Dermis microvascular lymphatic vessel endothelial cell (primary cell): ENCODE measurements around the gene CCZ1. TPM values are rescaled to one million over a fixed set of nuclear protein-coding genes. Genes with fewer than 3 reads are reported as not detected.
A peak's percentile ranks its signal among the peaks of the same experiment; 100 is the strongest.
"Not testable (repeated sequence)": the region's sequence is repeated elsewhere in the genome, so short reads cannot be mapped to it uniquely, and the experiment has no call there.

Experiments
- DNase-seq, 2 donors: peaks; one replicate each; pipeline versions ENCODE4 v3.0.0 to v3.0.0-alpha.2; 2010; ENCODE audit warnings: low read depth in 2 of 2
- total RNA-seq: library from RNA; depleted of rRNA; stranded (reverse); fragments of >200 nt; gene quantifications from 2 replicates; pipeline ENCODE4 v1.2.1, GENCODE V29; 2014

CCZ1 gene
- total RNA-seq, 1 donor from 2014 or later = 70.9 TPM

DNA sequence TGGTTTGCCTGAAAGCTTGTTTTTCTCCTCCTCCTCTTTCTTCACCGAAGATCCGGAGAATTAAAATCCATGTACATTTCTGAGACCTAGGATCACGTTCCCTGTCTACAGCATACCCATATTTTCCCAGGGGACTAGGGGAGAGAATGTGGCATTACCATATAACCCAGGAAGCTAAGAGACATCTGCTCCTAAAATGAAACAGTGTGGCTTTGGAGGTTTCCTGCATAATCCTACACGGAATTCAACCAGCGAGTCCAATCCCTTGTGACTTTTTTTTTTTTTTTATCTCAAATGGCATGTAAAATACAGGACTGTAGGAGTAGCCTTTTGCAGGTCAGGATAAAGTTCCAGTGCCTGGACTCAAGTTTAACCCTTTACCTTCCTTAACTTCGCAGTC lies 10.3 kb downstream of the CCZ1 start:
- not testable (repeated sequence) for DNase-seq

DNA sequence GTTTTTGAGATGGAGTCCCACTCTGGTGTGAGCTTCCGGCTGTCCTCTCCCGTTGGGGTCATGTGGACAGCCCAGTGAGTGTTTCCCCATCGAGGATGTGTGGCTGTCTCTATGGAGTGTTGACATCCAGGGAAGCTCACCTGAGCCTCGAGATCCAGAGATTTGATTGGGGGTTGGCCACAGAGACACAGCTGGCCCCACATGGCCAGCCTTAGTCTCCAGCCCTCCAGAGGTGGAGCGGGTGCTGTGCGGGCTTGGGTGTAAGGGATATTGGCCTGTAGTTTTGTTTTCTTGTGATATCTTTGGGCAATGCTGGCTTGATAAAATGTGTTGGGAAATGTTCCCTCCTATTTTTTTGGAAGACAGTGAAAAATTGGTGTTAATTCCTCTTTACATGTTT lies 18.0 kb downstream of the CCZ1 start:
- not testable (repeated sequence) for DNase-seq

DNA sequence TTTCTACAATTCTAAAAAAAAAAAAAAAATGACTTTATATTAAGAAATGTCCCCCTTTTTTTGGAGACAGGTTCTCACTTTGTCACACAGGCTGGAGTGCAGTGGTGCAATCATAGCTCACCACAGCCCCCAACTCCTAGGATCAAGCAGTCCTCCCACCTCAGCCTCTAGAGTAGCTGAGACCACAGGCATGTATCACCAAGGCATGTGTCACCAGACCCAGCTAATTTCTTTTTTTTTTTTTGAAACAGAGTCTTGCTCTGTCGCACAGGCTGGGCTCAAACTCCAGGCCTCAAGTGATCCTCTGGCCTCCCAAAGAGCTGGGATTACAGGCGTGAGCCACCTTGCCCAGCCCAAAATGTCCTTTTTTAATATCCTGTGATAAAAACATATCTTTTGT lies 25.6 kb downstream of the CCZ1 start:
- not testable (repeated sequence) for DNase-seq

DNA sequence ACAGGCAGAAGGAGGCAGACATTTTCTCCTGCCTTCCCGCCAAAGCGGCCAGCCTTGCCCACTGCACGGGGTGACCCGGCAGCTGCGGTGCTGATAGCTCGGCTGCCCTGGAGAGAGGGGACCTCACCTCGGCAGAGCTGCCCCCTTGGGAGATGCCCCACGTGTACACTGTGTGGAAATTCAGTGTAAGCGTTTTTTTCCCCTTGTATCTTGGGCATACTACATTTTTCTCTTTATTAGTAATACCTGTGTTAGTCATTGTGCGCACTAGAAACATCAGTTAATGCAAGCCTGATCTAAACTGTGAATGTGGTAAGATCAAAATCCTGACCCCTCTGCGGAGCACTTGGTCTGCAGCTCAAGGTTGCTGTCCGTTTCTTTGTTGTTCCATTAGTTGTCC lies 26.1 kb downstream of the CCZ1 start:
- not testable (repeated sequence) for DNase-seq

DNA sequence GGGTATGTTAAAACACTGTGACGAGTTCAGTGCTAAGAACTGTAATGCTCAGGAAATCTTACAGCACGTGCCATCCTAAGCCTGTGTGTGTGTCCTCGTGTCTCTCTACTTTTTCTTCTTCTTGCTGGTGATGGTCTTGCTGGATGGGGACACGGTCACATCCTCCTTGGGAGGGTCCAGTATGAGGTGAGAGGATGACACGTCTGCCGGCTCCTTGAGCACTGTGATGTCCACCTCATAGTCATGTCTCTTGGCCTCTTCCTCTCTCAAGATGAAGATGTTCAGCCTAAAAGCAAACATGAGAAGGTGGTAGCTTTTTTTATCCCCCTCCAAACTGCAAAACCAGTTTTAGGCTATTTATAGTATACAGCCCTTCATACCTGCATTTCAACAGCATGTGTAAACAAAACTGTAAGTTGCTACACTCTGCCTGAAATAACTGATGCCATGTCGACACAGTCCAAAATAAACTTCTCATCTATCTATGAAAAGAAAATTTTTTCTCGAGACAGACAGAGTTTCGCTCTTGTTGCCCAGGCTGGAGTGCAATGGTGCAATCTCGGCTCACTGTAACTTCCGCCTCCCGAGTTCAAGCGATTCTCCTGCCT lies 27.8 kb downstream of the CCZ1 start:
- DNase-seq = not testable (repeated sequence)

DNA sequence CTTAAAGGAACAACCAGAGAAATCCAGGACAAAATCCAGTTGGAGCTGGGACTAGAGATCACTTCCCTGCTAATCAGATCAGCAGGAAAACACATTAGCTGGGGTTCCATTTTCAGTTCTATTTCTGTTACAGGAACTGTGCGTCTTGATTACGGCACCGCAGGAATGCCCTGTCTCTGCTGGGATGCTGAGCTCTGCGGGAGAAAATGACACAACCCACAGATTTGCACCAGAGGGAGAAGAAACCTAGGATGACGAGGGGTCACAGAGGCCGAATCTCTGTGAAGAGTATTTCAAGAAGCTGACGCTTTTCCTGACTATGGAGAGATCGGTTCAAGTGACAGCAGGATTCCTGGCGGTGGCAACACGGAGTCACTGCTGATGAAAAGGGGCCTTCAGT lies 31.8 kb downstream of the CCZ1 start:
- DNase-seq = not testable (repeated sequence)

DNA sequence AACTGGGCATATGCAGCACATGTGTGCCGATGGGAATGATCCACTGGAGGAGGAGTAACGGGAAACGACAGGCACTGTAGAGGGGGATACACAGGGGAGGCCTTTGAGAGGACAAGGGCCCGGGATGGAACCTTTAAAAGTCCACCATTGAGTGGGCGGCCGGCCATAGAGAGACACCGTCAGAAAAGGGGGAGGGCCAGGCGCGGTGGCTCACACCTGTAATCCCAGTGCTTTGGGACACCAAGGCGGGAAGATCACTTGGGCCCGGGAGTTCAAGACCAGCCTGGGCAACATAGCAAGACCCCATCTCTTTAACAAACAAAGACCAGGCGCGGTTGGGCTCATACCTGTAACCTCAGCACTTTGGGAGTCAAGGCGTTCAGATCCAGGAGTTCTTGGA lies 32.7 kb downstream of the CCZ1 start:
- DNase-seq = not testable (repeated sequence)

DNA sequence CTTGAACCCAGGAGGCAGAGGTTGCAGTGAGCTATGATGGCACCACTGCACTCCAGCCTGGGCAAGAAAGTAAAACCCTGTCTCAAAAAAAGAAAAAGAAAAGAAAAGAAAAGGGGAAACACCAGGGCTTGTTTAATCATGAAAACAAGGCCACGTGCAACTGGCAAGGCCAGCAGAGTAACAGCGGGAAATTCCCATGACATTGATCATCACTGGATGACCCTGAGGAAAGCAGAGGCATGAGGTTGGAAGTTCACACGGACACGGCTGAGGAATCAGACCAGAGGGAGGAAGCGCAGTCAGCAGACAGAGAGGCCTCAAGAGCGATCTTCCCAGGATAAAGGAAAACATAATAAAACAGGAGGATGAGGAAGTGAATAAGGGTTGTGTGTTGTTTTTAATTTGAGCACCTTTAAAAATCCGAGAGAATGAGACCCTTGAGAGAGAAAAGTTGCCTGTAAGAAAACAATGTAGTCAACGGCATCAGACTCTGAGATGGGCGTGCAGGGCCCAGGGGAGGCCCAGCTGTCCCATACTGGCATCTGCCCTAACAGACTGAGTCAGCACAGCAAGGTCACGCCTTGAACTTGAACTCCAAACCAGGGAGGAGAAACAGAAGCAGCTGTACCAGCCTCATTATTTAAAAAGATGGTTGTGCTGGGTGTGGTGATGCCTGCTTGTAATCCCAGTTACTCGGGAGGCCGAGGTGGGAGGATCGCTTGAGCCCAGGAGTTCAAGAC lies 33.5 kb downstream of the CCZ1 start:
- DNase-seq = peak; percentile 63 to 66

DNA sequence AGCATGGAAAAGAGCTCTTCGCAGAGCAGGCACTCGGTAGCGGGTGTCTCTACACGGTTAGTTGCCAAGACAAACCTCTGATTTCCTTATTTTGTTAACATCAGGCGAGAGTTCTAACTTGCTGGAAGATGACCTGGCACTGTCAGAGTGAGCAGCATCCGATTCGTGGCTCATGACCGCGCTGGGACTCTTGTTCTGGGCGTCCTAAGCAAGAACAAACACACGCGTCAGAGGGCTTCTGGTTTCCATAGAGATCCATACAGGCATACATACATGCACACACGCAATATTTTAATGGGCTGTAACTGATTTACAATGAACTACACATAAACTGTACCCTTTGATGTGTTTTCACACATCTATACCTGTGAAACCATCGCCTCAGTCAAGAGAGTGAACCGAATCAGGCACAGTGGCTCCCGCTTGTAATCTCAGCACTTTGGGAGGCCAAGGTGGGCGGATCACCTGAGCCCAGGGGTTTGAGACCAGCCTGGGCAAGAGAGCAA lies 36.5 kb downstream of the CCZ1 start:
- not testable (repeated sequence) for DNase-seq

DNA sequence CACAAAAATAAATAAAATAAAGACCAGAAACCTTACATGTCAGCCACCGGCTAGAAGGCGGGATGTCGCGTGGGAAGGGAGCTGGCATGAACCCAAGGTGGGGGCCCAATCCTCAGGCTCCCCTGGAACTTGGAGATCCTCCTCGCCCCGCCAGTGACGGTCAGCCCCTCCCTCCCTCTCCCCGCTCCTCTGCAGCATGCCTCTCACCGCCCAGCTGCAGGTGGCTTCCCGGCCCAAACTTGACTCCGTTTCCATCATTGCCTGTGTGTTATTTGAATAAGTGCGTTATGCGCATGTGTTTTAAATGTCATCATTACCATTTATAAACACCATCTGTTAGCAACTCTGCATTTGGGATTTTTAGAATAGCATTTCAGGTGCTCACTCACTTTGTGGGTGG lies 64.7 kb downstream of the CCZ1 start:
- not testable (repeated sequence) for DNase-seq

DNA sequence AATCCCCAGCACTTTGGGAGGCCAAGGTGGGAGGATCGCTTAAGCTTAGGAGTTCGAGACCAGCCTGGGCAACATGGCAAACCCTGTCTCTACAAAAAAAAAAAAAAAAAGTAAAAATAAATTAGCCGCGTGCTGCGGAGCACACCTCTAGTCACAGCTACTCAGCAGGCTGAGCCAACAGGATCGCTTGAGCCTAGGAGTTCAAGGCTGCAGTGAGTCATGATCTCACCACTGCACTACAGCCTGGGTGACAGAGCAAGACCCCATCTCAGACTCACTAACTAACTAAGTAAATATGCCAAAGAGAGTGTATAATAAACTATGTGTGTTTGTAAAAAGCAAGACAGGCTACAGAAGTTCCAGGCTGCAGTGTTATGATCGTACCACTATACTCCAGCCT lies 65.3 kb downstream of the CCZ1 start:
- not testable (repeated sequence) for DNase-seq

DNA sequence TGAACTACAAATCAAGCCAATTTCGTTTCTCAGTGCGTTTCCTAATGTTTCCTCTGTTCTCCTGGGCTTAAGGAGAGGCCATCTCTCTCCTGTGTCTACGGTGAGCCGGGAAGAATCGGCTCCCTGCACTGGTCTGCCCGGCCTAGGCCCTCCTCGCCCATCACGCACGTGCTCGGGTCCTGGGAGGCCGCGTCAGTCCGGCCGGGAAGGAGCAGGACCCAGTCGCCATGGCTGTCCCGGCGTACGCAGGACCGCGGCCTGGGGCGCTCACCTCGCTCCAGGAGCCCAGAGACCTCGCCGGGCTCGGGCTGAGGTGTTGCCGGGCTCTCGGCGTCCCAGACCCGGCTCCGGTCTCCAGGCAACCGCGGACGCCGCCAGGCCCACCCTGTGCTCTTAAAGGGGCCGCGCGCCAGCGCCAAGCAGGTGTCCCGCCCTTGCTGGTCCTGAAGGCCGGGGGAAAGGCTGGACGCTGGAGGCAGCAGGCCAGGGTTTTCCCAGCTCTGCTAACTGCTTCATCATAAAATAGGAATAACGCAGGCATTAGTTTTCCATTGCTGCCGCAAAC lies 71.9 kb downstream of the CCZ1 start, which contains the start of gene RSPH10B:
Gene RSPH10B, minus strand, starts transcription at position 343 of the 565 bp plus-strand sequence. CDS start 3,573 bp downstream, outside the sequence.
- not testable (repeated sequence) for DNase-seq

DNA sequence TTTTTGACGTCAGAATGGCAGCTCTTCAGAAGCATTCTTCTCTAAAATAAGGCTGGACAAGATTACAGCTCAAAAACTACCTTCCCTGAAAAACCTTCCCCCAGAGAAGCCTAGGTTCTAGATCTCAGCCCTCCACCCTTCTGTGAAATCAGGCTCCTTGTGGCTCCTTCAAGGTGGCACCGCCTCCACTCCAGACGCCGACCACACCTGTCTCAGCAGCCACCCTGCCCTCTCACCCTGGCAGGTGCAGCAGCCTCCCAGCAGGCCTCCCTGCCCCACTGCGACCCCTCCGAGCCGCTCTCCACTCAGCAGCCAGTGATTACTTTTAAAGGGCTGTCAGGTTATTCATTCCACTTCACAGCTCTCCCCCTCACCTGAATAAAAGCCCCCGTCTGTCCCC lies 75.0 kb downstream of the CCZ1 start:
- not testable (repeated sequence) for DNase-seq

Other genes with a start within 250 kb of the CCZ1 start
- gene RNF216, start 117.1 kb upstream of the CCZ1 start, total RNA-seq = 20.9 and 31.6 TPM in 2 replicates
- gene OCM, start 17.9 kb upstream of the CCZ1 start, total RNA-seq = not detected in 2 replicates
- gene RSPH10B, start 72.0 kb downstream of the CCZ1 start, total RNA-seq = 0.64 and 2.4 TPM in 2 replicates
- 12.6 and 13.5 TPM in 2 replicates for gene PMS2, start 110.3 kb downstream of the CCZ1 start, total RNA-seq
- 43.9 and 47.5 TPM in 2 replicates for gene AIMP2, start 110.5 kb downstream of the CCZ1 start, total RNA-seq
- gene ANKRD61, start 132.6 kb downstream of the CCZ1 start, total RNA-seq = under 0.01 and 0.25 TPM in 2 replicates
- gene EIF2AK1, start 160.4 kb downstream of the CCZ1 start, total RNA-seq = 65.4 and 69.3 TPM in 2 replicates
- 2.3 and 3.9 TPM in 2 replicates for gene USP42, start 206.2 kb downstream of the CCZ1 start, total RNA-seq